ENCODE data around the gene SYTL4.

Gene SYTL4

GRCh38 chrX:100635989-100636320, 96.0 kb downstream of the SYTL4 start:
- H3K27ac ChIP-seq: peak overlapping the region; percentile 76
- peak overlapping the region; percentile 58 for H3K4me3 ChIP-seq (ENCODE audit: low read depth, low read length)
- no peak for DNase-seq

GRCh38 chrX:100635040-100635439, 96.9 kb downstream of the SYTL4 start:
- no peak overlapping the region for H3K4me3 ChIP-seq (ENCODE audit: low read depth, low read length)
- no peak overlapping the region for H3K27ac ChIP-seq
- DNase-seq: no peak
- peaks cover 3% of the 10 kb centered on the region for H3K36me3 ChIP-seq
- no peaks in the 10 kb centered on the region for H3K9me3 ChIP-seq (ENCODE audit: severe bottlenecking)
- peaks cover 6% of the 10 kb centered on the region for H3K27me3 ChIP-seq (ENCODE audit: insufficient read depth, low read depth, severe bottlenecking)
- no peak for TF ChIP-seq CTCF (IDR thresholded peaks at IDR 0.05; ENCODE audit: low read depth, low read length)

More at GRCh38 chrX:100635989-100636320, 96.0 kb downstream of the SYTL4 start:
- no peaks in the 10 kb centered on the region for H3K9me3 ChIP-seq (ENCODE audit: severe bottlenecking)
- H3K36me3 ChIP-seq: peaks cover 3% of the 10 kb centered on the region
- TF ChIP-seq CTCF (IDR thresholded peaks at IDR 0.05; ENCODE audit: low read depth, low read length): no peak
- peaks cover 6% of the 10 kb centered on the region for H3K27me3 ChIP-seq (ENCODE audit: insufficient read depth, low read depth, severe bottlenecking)

- Histone ChIP-seq H3K27me3 (ENCODE audit: insufficient read depth, low read depth, severe bottlenecking) (peaks cover 3% of the 10 kb centered on the region), H3K9me3 (ENCODE audit: severe bottlenecking) (no peaks in the 10 kb centered on the region), H3K4me3 (ENCODE audit: low read depth, low read length) (no peak overlapping the region), H3K27ac (no peak overlapping the region), H3K36me3 (no peaks in the 10 kb centered on the region)
- TF ChIP-seq CTCF (IDR thresholded peaks at IDR 0.05; ENCODE audit: low read depth, low read length): no peak
- no peak for DNase-seq
Observed at GRCh38 chrX:100625985-100626491, 105.9 kb downstream of the SYTL4 start.
